OCI-LY7 (cell line): ENCODE results near the gene ZNF91. TPM values are rescaled to one million over a fixed set of nuclear protein-coding genes. Genes with fewer than 3 reads are reported as not detected.

ENCODE experiments used
- BruUV-seq: library from RNA; stranded (reverse); fragments of 400-500 nt; replicated peaks from 2 replicates; lab custom pipeline; 2021; lab: Mats Ljungman, UMichigan
- CTCF ChIA-PET: fragments of 300-600 bp; sonication (Branson Sonifier 250); formaldehyde crosslinking; loops from one replicate; lab custom pipeline; 2022; ENCODE audit warnings: antibody characterized with exemption; ENCODE audit not compliant: unreplicated experiment; lab: Charles Lee
- POLR2A ChIA-PET: fragments of 300-600 bp; sonication (Branson Sonifier 250); formaldehyde crosslinking; loops from one replicate; lab custom pipeline; 2022; ENCODE audit warnings: antibody characterized with exemption; lab: Charles Lee
- DNase-seq: peaks from one replicate; pipeline ENCODE4 v3.0.0-alpha.2; 2015; ENCODE audit warnings: low spot score
- H2AFZ ChIP-seq: fragments of 200-600 bp; sonication (generic), shearing (Covaris generic); 2 replicates; pipeline ENCODE4 v1.6.1; 2014; ENCODE audit warnings: mild to moderate bottlenecking, antibody characterized with exemption, low read length, moderate library complexity
- H3K27ac ChIP-seq: fragments of 200-600 bp; sonication (generic); 2 replicates; pipeline ENCODE4 v1.5.1; 2014; ENCODE audit warnings: mixed run types, low read depth, mild to moderate bottlenecking, moderate library complexity, low read length, inconsistent platforms; ENCODE audit not compliant: poor library complexity, severe bottlenecking
- H3K36me3 ChIP-seq: fragments of 200-600 bp; sonication (generic); 2 replicates; pipeline ENCODE4 v1.6.1; 2014; ENCODE audit warnings: mild to moderate bottlenecking, antibody characterized with exemption, low read length, moderate library complexity, mixed read lengths; ENCODE audit not compliant: insufficient read depth
- H3K4me1 ChIP-seq: fragments of 200-600 bp; sonication (generic); 2 replicates; pipeline ENCODE4 v1.5.1; 2014; ENCODE audit warnings: mild to moderate bottlenecking, low read length; ENCODE audit not compliant: insufficient read depth, poor library complexity, severe bottlenecking
- H3K4me2 ChIP-seq: fragments of 200-600 bp; sonication (generic); 2 replicates; pipeline ENCODE4 v1.6.1; 2014; ENCODE audit warnings: mild to moderate bottlenecking, low read length
- H3K4me3 ChIP-seq: fragments of 200-600 bp; sonication (generic); 2 replicates; pipeline ENCODE4 v1.5.1; 2014; ENCODE audit warnings: mild to moderate bottlenecking, low read depth, low read length; ENCODE audit not compliant: poor library complexity, severe bottlenecking
- H3K79me2 ChIP-seq: fragments of 200-600 bp; sonication (generic); 2 replicates; pipeline ENCODE4 v1.6.1; 2016; ENCODE audit warnings: low read depth, mild to moderate bottlenecking, low read length, moderate library complexity, mixed read lengths; ENCODE audit not compliant: insufficient read depth
- H3K9me2 ChIP-seq: fragments of 200-600 bp; sonication (generic); 2 replicates; pipeline ENCODE4 v1.6.1; 2016; ENCODE audit warnings: mild to moderate bottlenecking, low read length, mixed read lengths; ENCODE audit not compliant: insufficient read depth
- H3K9me3 ChIP-seq: fragments of 200-600 bp; sonication (generic); 2 replicates; pipeline ENCODE4 v1.6.1; 2014; ENCODE audit warnings: mild to moderate bottlenecking, mixed run types, low read length, mixed read lengths
- H4K20me1 ChIP-seq: fragments of 200-600 bp; sonication (generic); 2 replicates; pipeline ENCODE4 v1.6.1; 2014; ENCODE audit warnings: mild to moderate bottlenecking, antibody characterized with exemption, low read length, moderate library complexity, mixed read lengths; ENCODE audit not compliant: insufficient read depth
- CTCF ChIP-seq: fragments of 200-600 bp; sonication (generic); conservative IDR thresholded peaks from 2 replicates; pipeline ENCODE4 v1.5.1; 2014; ENCODE audit warnings: mild to moderate bottlenecking, antibody characterized with exemption, low read length, moderate library complexity, mixed read lengths
- EZH2phosphoT487 ChIP-seq: fragments of 200-600 bp; sonication (generic); IDR thresholded peaks from 2 replicates; pipeline ENCODE4 v1.6.1; 2018; ENCODE audit warnings: low read depth, borderline replicate concordance, mild to moderate bottlenecking, mixed run types, antibody characterized with exemption, low read length, moderate library complexity, mixed read lengths
- intact Hi-C: fragments of 100-400 bp; cut with micrococcal nuclease; formaldehyde crosslinking; loops from one replicate; pipeline ENCODE4 v1.10.0; 2022; ENCODE audit not compliant: unreplicated experiment
- total RNA-seq, 2 experiments: library from RNA; depleted of rRNA in 1 of 2; stranded (reverse); fragments of >200 nt in 1 of 2; shearing (Covaris generic) in 1 of 2; gene quantifications; 2 replicates each; pipeline ENCODE4 v1.2.3, GENCODE V29; 2014 to 2022

Gene ZNF91
- total RNA-seq, 2 experiments from 2014 or later: 39.3 to 64.3 TPM

- H3K27ac ChIP-seq: no peak overlapping the region
- no TSS peak for BruUV-seq
- no peak for DNase-seq
- no peaks in the 10 kb centered on the region for H3K9me2 ChIP-seq
- H3K36me3 ChIP-seq: peaks cover 59% of the 10 kb centered on the region
- H3K79me2 ChIP-seq: peaks cover 69% of the 10 kb centered on the region
- ChIA-PET CTCF (no interaction called here), POLR2A (interaction anchor here (0.7 kb wide), 1 partner anchor 284 kb away, joined by 3 read pairs; no protein-coding TSS in a partner anchor)
- intact Hi-C loops: loop anchor here (10.0 kb wide), 2 partner anchors 118 to 292 kb away; partner anchors contain the start of gene ZNF675
- H4K20me1 ChIP-seq: no peaks in the 10 kb centered on the region
- H2AFZ ChIP-seq: no peak overlapping the region
- H3K4me2 ChIP-seq: 0 out of 2 replicates have a peak overlapping the region, but pooled peaks have one; percentile 70
- peaks cover 14% of the 10 kb centered on the region for H3K4me1 ChIP-seq
- H3K9me3 ChIP-seq: peaks cover 24% of the 10 kb centered on the region; the same call in 1 of the 2 replicates
- TF ChIP-seq EZH2phosphoT487: no peak
- TF ChIP-seq CTCF: no peak
- no peak overlapping the region for H3K4me3 ChIP-seq
Measured at GRCh38 chr19:23393121-23393520, 2.1 kb downstream of the ZNF91 start.

- Histone ChIP-seq H3K4me1 (peaks cover 14% of the 10 kb centered on the region), H3K79me2 (peaks cover 84% of the 10 kb centered on the region), H3K27ac (no peak overlapping the region), H4K20me1 (no peaks in the 10 kb centered on the region), H3K9me3 (peaks cover 32% of the 10 kb centered on the region; the same call in 1 of the 2 replicates), H3K9me2 (no peaks in the 10 kb centered on the region), H2AFZ (no peak overlapping the region), H3K4me3 (no peak overlapping the region), H3K4me2 (no peak overlapping the region), H3K36me3 (peaks cover 78% of the 10 kb centered on the region)
- BruUV-seq: TSS peak; percentile 0
- intact Hi-C loops: loop anchor here (10.0 kb wide), 2 partner anchors 116 to 294 kb away; partner anchors contain the start of gene ZNF675
- CTCF ChIA-PET: no interaction called here
- POLR2A ChIA-PET: interaction anchor here (0.9 kb wide), 1 partner anchor 9 kb away, joined by 5 read pairs; no protein-coding TSS in a partner anchor
- no peak for DNase-seq
- TF ChIP-seq EZH2phosphoT487 (no peak), CTCF (no peak)
Measured at GRCh38 chr19:23391236-23391635, 4.0 kb downstream of the ZNF91 start.

GRCh38 chr19:23385404-23385803 is 9.9 kb downstream of the ZNF91 start:
- intact Hi-C loops: no loop called here

More at GRCh38 chr19:23385404-23385803, 9.9 kb downstream of the ZNF91 start:
- H3K4me2 ChIP-seq: no peak overlapping the region
- no peak overlapping the region for H2AFZ ChIP-seq
- no peaks in the 10 kb centered on the region for H3K4me1 ChIP-seq
- DNase-seq: no peak
- ChIA-PET POLR2A (interaction anchor here (1.1 kb wide), 1 partner anchor 14 kb away, joined by 3 read pairs; no protein-coding TSS in a partner anchor), CTCF (no interaction called here)
- no peak overlapping the region for H3K27ac ChIP-seq
- H3K4me3 ChIP-seq: no peak overlapping the region
- peaks cover 100% of the 10 kb centered on the region for H3K36me3 ChIP-seq
- H4K20me1 ChIP-seq: no peaks in the 10 kb centered on the region
- TF ChIP-seq CTCF (no peak), EZH2phosphoT487 (no peak)
- no TSS peak for BruUV-seq
- H3K79me2 ChIP-seq: peaks cover 97% of the 10 kb centered on the region
- H3K9me2 ChIP-seq: no peaks in the 10 kb centered on the region
- H3K9me3 ChIP-seq: peaks cover 74% of the 10 kb centered on the region
